ENCODE results near the gene ANGPT4. TPM values are rescaled to one million over a fixed set of nuclear protein-coding genes. Genes with fewer than 3 reads are reported as not detected.

The ANGPT4 gene
- total and polyA plus RNA-seq, 2 of the 13 experiments (the other 11 are each of a cell fraction or from before 2014, with no cell fraction given): not detected

GRCh38 chr20:962683-963082 is 46.5 kb upstream of the ANGPT4 start:
- Histone ChIP-seq H3K27ac (ENCODE audit: extremely low read length, insufficient read depth, low read length) (no peak overlapping the region), H3K36me3 (replicated peaks in 1 of 2; ENCODE audit: control insufficient read depth in 1 of 2, insufficient read depth in 2 of 2, low read length in 2 of 2) (no peaks in the 10 kb centered on the region), H3K9ac (ENCODE audit: insufficient read depth, low read depth, low read length) (no peak overlapping the region), H3K79me2 (ENCODE audit: insufficient read depth, low read length) (no peaks in the 10 kb centered on the region), H3K4me2 (ENCODE audit: low read depth, low read length) (no peak overlapping the region), H3K4me1 (ENCODE audit: insufficient read depth, low read length) (no peaks in the 10 kb centered on the region), H3K4me3 (replicated peaks in 1 of 3; ENCODE audit: insufficient read depth in 1 of 3, low read depth in 2 of 3, low read length in 3 of 3) (no peak overlapping the region), H3K27me3 (ENCODE audit: control insufficient read depth in 1 of 2, insufficient read depth in 2 of 2, low read length in 2 of 2) (peaks cover 17 to 75% of the 10 kb centered on the region in 2 experiments), H3K9me3 (ENCODE audit: low read length) (no peaks in the 10 kb centered on the region), H4K20me1 (ENCODE audit: insufficient read depth, low read length) (no peaks in the 10 kb centered on the region; the same call in 1 of the 2 replicates), H2AFZ (ENCODE audit: low read length) (no peak overlapping the region)
- peak; percentile 67 for TF ChIP-seq ZNF629 (CRISPR knock-in tag; conservative IDR thresholded peaks at IDR 0.05)
- TF ChIP-seq ZBTB39 (CRISPR knock-in tag; IDR thresholded peaks at IDR 0.05): no peak
- intact Hi-C loops (cut with micrococcal nuclease; ENCODE audit: unreplicated experiment): no loop called here
- BruUV-seq (replicated peaks): no TSS peak
- 22% methylated on average over 8 of the region's 8 CpGs for WGBS (ENCODE audit: low lambda C conversion rate)
- in situ Hi-C loops (cut with HindIII; ENCODE audit: extremely low pct_ligation_motif_present, low pct_unique_long_range_greater_than_20kb): no loop called here
- DNase-seq (ENCODE audit: low spot score): no peak
- no peak for FAIRE-seq
- ATAC-seq: no peak
- CTCF ChIA-PET (ENCODE audit: low intra/inter-chr PET ratio, low total read pairs): no interaction called here
- POLR2A ChIA-PET: no interaction called here

- no TSS peak for BruUV-seq (replicated peaks)
- Histone ChIP-seq H3K4me3 (replicated peaks in 1 of 3; ENCODE audit: insufficient read depth in 1 of 3, low read depth in 2 of 3, low read length in 3 of 3) (no peak overlapping the region), H3K79me2 (ENCODE audit: insufficient read depth, low read length) (no peaks in the 10 kb centered on the region), H3K4me1 (ENCODE audit: insufficient read depth, low read length) (no peaks in the 10 kb centered on the region), H4K20me1 (ENCODE audit: insufficient read depth, low read length) (no peaks in the 10 kb centered on the region; the same call in 1 of the 2 replicates), H3K36me3 (replicated peaks in 1 of 2; ENCODE audit: control insufficient read depth in 1 of 2, insufficient read depth in 2 of 2, low read length in 2 of 2) (no peaks in the 10 kb centered on the region), H2AFZ (ENCODE audit: low read length) (no peak overlapping the region), H3K4me2 (ENCODE audit: low read depth, low read length) (no peak overlapping the region), H3K27me3 (ENCODE audit: control insufficient read depth in 1 of 2, insufficient read depth in 2 of 2, low read length in 2 of 2) (peaks cover 15 to 71% of the 10 kb centered on the region in 2 experiments), H3K9me3 (ENCODE audit: low read length) (no peaks in the 10 kb centered on the region), H3K27ac (ENCODE audit: extremely low read length, insufficient read depth, low read length) (no peak overlapping the region), H3K9ac (ENCODE audit: insufficient read depth, low read depth, low read length) (no peak overlapping the region)
- ATAC-seq: no peak
- no peak for TF ChIP-seq CHD2 (IDR thresholded peaks at IDR 0.05; ENCODE audit: low read depth, low read length)
- FAIRE-seq: no peak
- WGBS (ENCODE audit: low lambda C conversion rate): 3% methylated on average over 3 of the region's 3 CpGs
- ChIA-PET CTCF (ENCODE audit: low intra/inter-chr PET ratio, low total read pairs) (no interaction called here), POLR2A (no interaction called here)
- in situ Hi-C loops (cut with HindIII; ENCODE audit: extremely low pct_ligation_motif_present, low pct_unique_long_range_greater_than_20kb): no loop called here
- intact Hi-C loops (cut with micrococcal nuclease; ENCODE audit: unreplicated experiment): no loop called here
- no peak for DNase-seq (ENCODE audit: low spot score)
These were observed 46.1 kb upstream of the ANGPT4 start for GRCh38 chr20:962223-962622.
